PC-9 (cell line): ENCODE measurements around the gene CCDC34. TPM values are rescaled to one million over a fixed set of nuclear protein-coding genes. Genes with fewer than 3 reads are reported as not detected.

ENCODE experiments used
- BruUV-seq: library from RNA; stranded (reverse); fragments of 400-500 nt; replicated peaks from 2 replicates; lab custom pipeline; 2021; lab: Mats Ljungman, UMichigan
- CTCF ChIA-PET: fragments of 300-600 bp; sonication (Branson Sonifier 250); formaldehyde crosslinking; loops from one replicate; lab custom pipeline; 2022; ENCODE audit warnings: antibody characterized with exemption; lab: Charles Lee
- POLR2A ChIA-PET: fragments of 300-600 bp; sonication (Branson Sonifier 250); formaldehyde crosslinking; loops from one replicate; lab custom pipeline; 2022; ENCODE audit warnings: antibody characterized with exemption; ENCODE audit not compliant: unreplicated experiment; lab: Charles Lee
- DNase-seq, 2 experiments: peaks; one replicate each; pipeline versions ENCODE4 v3.0.0 to v3.0.0-alpha.2; 2015 to 2022; ENCODE audit warnings: mixed read lengths in 1 of 2
- H2AFZ ChIP-seq: fragments of 200-600 bp; sonication (generic); 2 replicates; pipeline ENCODE4 v1.8.1; 2017; ENCODE audit warnings: antibody characterized with exemption
- H3F3A ChIP-seq: fragments of 200-600 bp; sonication (generic); 2 replicates; pipeline ENCODE4 v1.8.1; 2017; ENCODE audit warnings: antibody characterized with exemption, mild to moderate bottlenecking, low read depth; ENCODE audit not compliant: insufficient read depth
- H3K27ac ChIP-seq: fragments of 200-600 bp; sonication (generic); 2 replicates; pipeline ENCODE4 v1.6.1; 2016; ENCODE audit warnings: mixed run types
- H3K27me3 ChIP-seq: fragments of 200-600 bp; sonication (generic); 2 replicates; pipeline ENCODE4 v1.6.1; 2016; ENCODE audit warnings: low read depth, mixed run types; ENCODE audit not compliant: insufficient read depth
- H3K36me3 ChIP-seq: fragments of 200-600 bp; sonication (generic); 2 replicates; pipeline ENCODE4 v1.6.1; 2016; ENCODE audit warnings: low read depth, mixed run types
- H3K4me1 ChIP-seq: fragments of 200-600 bp; sonication (generic); replicated peaks from 2 replicates; pipeline ENCODE4 v1.6.1; 2016; ENCODE audit warnings: mixed run types; ENCODE audit not compliant: insufficient read depth
- H3K4me2 ChIP-seq: fragments of 200-600 bp; sonication (generic); 2 replicates; pipeline ENCODE4 v1.6.1; 2017; ENCODE audit warnings: mixed run types
- H3K4me3 ChIP-seq: fragments of 200-600 bp; sonication (generic); 2 replicates; pipeline ENCODE4 v1.6.1; 2016; ENCODE audit warnings: mixed run types
- H3K79me2 ChIP-seq: fragments of 200-600 bp; sonication (generic); 2 replicates; pipeline ENCODE4 v1.6.1; 2017; ENCODE audit warnings: low read depth, mixed run types
- H3K9me2 ChIP-seq: fragments of 200-600 bp; sonication (generic); 2 replicates; pipeline ENCODE4 v1.8.1; 2017; ENCODE audit warnings: mild to moderate bottlenecking; ENCODE audit not compliant: insufficient read depth
- H3K9me3 ChIP-seq: fragments of 200-600 bp; sonication (generic); 2 replicates; pipeline ENCODE4 v1.8.1; 2016; ENCODE audit warnings: low read depth; ENCODE audit not compliant: insufficient read depth
- H4K20me1 ChIP-seq: fragments of 200-600 bp; sonication (generic); 2 replicates; pipeline ENCODE4 v1.8.1; 2017; ENCODE audit not compliant: insufficient read depth
- CTCF ChIP-seq: fragments of 200-600 bp; sonication (generic); conservative IDR thresholded peaks from 2 replicates; pipeline ENCODE4 v1.6.1; 2017; ENCODE audit warnings: mixed run types, antibody characterized with exemption, mild to moderate bottlenecking, moderate library complexity
- EZH2 ChIP-seq: fragments of 200-600 bp; sonication (generic); IDR thresholded peaks from 2 replicates; pipeline ENCODE4 v1.8.0; 2017; ENCODE audit warnings: antibody characterized with exemption, low read depth
- intact Hi-C: fragments of 100-400 bp; cut with micrococcal nuclease; formaldehyde crosslinking; loops from one replicate; pipeline ENCODE4 v1.10.0; 2022; ENCODE audit not compliant: unreplicated experiment
- total RNA-seq: library from RNA; stranded (reverse); gene quantifications from 2 replicates; pipeline ENCODE4 v1.2.3, GENCODE V29; 2021

CCDC34 gene
- total RNA-seq, 1 experiment from 2014 or later: 33.6 TPM

- Histone ChIP-seq H3K9me3 (no peaks in the 10 kb centered on the region), H3F3A (peaks cover 3% of the 10 kb centered on the region; the same call in 1 of the 2 replicates), H3K27ac (no peak overlapping the region), H3K9me2 (no peaks in the 10 kb centered on the region), H2AFZ (no peak overlapping the region), H3K79me2 (peaks cover 27% of the 10 kb centered on the region), H3K27me3 (no peaks in the 10 kb centered on the region), H3K4me3 (no peak overlapping the region), H4K20me1 (no peaks in the 10 kb centered on the region), H3K4me1 (peaks cover 17% of the 10 kb centered on the region; the same call in 1 of the 2 replicates), H3K4me2 (no peak overlapping the region), H3K36me3 (no peaks in the 10 kb centered on the region)
- CTCF ChIA-PET: no interaction called here
- TF ChIP-seq CTCF: no peak
- TF ChIP-seq EZH2: no peak
- no TSS peak for BruUV-seq
- DNase-seq: no peak
- POLR2A ChIA-PET: no interaction called here
- intact Hi-C loops: no loop called here
Measured at GRCh38 chr11:27358296-27358695, 4.7 kb downstream of the CCDC34 start.

- Histone ChIP-seq H3K4me1 (peaks cover 15% of the 10 kb centered on the region; the same call in 1 of the 2 replicates), H3K9me2 (no peaks in the 10 kb centered on the region), H3K4me2 (no peak overlapping the region), H3K4me3 (no peak overlapping the region), H3K36me3 (no peaks in the 10 kb centered on the region), H3K9me3 (no peaks in the 10 kb centered on the region), H3F3A (0 out of 2 replicates have a peak, but pooled peaks cover 3% of the 10 kb centered on the region), H3K27ac (no peak overlapping the region), H3K27me3 (no peaks in the 10 kb centered on the region), H4K20me1 (no peaks in the 10 kb centered on the region), H2AFZ (no peak overlapping the region), H3K79me2 (peaks cover 23% of the 10 kb centered on the region; the same call in 1 of the 2 replicates)
- ChIA-PET CTCF (no interaction called here), POLR2A (interaction anchor here (0.7 kb wide), 1 partner anchor 124 kb away, joined by 3 read pairs; no protein-coding TSS in a partner anchor)
- no TSS peak for BruUV-seq
- DNase-seq: no peak
- intact Hi-C loops: no loop called here
- no peak for TF ChIP-seq CTCF
- no peak for TF ChIP-seq EZH2
Measured at GRCh38 chr11:27357250-27357649, 5.8 kb downstream of the CCDC34 start.

GRCh38 chr11:27356624-27357222 lies 6.3 kb downstream of the CCDC34 start:
- no peaks in the 10 kb centered on the region for H4K20me1 ChIP-seq
- DNase-seq: no peak
- TF ChIP-seq EZH2 (no peak), CTCF (no peak)
- ChIA-PET CTCF (no interaction called here), POLR2A (interaction anchor here (0.7 kb wide), 1 partner anchor 124 kb away, joined by 3 read pairs; no protein-coding TSS in a partner anchor)
- BruUV-seq: no TSS peak
- intact Hi-C loops: no loop called here
- no peak overlapping the region for H3K4me2 ChIP-seq
- peaks cover 18% of the 10 kb centered on the region; the same call in 1 of the 2 replicates for H3K79me2 ChIP-seq
- H2AFZ ChIP-seq: no peak overlapping the region
- H3K9me3 ChIP-seq: no peaks in the 10 kb centered on the region
- no peaks in the 10 kb centered on the region for H3K27me3 ChIP-seq
- H3K4me3 ChIP-seq: no peak overlapping the region
- H3K36me3 ChIP-seq: no peaks in the 10 kb centered on the region
- H3K9me2 ChIP-seq: no peaks in the 10 kb centered on the region
- H3F3A ChIP-seq: 0 out of 2 replicates have a peak, but pooled peaks cover 3% of the 10 kb centered on the region
- H3K4me1 ChIP-seq: peaks cover 10% of the 10 kb centered on the region; the same call in 1 of the 2 replicates
- no peak overlapping the region for H3K27ac ChIP-seq
